DND-41 (cell line): ENCODE results near the gene DIP2B.

Source experiments
- ATAC-seq: fragments of 200-7000 bp; cut with Tn5 transposase; 3 replicates; pipeline ENCODE4 v1.9.1; 2021; ENCODE audit warnings: low read depth; ENCODE audit not compliant: insufficient read depth
- DNase-seq: peaks from one replicate; pipeline ENCODE4 v3.0.0-alpha.2; 2020
- H2AFZ ChIP-seq: 2 replicates; pipeline ENCODE4 v1.6.0; 2012; ENCODE audit warnings: low read depth, low read length
- H3K27ac ChIP-seq: 2 replicates; pipeline ENCODE4 v1.5.1; 2012; ENCODE audit warnings: low read length, inconsistent platforms
- H3K27me3 ChIP-seq: fragments of 200-600 bp; sonication (generic); 2 replicates; pipeline ENCODE4 v1.6.0; 2012; ENCODE audit warnings: low read length, mild to moderate bottlenecking, inconsistent platforms; ENCODE audit not compliant: insufficient read depth, poor library complexity
- H3K36me3 ChIP-seq: 2 replicates; pipeline ENCODE4 v1.5.1; 2012; ENCODE audit warnings: low read length, inconsistent platforms; ENCODE audit not compliant: insufficient read depth
- H3K4me1 ChIP-seq: 2 replicates; pipeline ENCODE4 v1.5.1; 2012; ENCODE audit warnings: mild to moderate bottlenecking, low read length; ENCODE audit not compliant: insufficient read depth
- H3K4me2 ChIP-seq: 2 replicates; pipeline ENCODE4 v1.6.0; 2012; ENCODE audit warnings: mild to moderate bottlenecking, moderate library complexity, low read length, inconsistent platforms; ENCODE audit not compliant: insufficient read depth
- H3K4me3 ChIP-seq, 2 experiments: fragments of 200-600 bp in 1 of 2; shearing (Covaris generic) in 1 of 2; 2 replicates each; pipeline ENCODE4 v1.5.1; 2012 to 2016; ENCODE audit warnings: inconsistent platforms in 2 of 2, low read length in 2 of 2, mild to moderate bottlenecking in 2 of 2, low read depth in 1 of 2, moderate library complexity in 1 of 2
- H3K79me2 ChIP-seq: 2 replicates; pipeline ENCODE4 v1.6.0; 2012; ENCODE audit warnings: low read length, inconsistent platforms; ENCODE audit not compliant: insufficient read depth
- H3K9ac ChIP-seq: 2 replicates; pipeline ENCODE4 v1.6.0; 2012; ENCODE audit warnings: low read depth, mild to moderate bottlenecking, inconsistent platforms, low read length, moderate library complexity
- H3K9me3 ChIP-seq: 2 replicates; pipeline ENCODE4 v1.5.1; 2012; ENCODE audit warnings: low read length, moderate library complexity, mild to moderate bottlenecking, inconsistent platforms; ENCODE audit not compliant: insufficient read depth, severe bottlenecking
- H4K20me1 ChIP-seq: 2 replicates; pipeline ENCODE4 v1.6.0; 2012; ENCODE audit warnings: low read length; ENCODE audit not compliant: insufficient read depth
- CTCF ChIP-seq: IDR thresholded peaks from 2 replicates; pipeline ENCODE4 v1.5.1; 2012; ENCODE audit warnings: borderline replicate concordance, low read length, moderate library complexity, mild to moderate bottlenecking; ENCODE audit not compliant: poor library complexity, severe bottlenecking; ENCODE audit errors: extremely low read depth
- EZH2 ChIP-seq: IDR thresholded peaks from 3 replicates; pipeline ENCODE4 v1.6.1; 2012; ENCODE audit warnings: borderline replicate concordance, low read depth, mild to moderate bottlenecking, moderate library complexity, low read length, inconsistent platforms; ENCODE audit not compliant: severe bottlenecking

Gene DIP2B

GRCh38 chr12:50523772-50524171, 19.0 kb downstream of the DIP2B start:
- DNase-seq: no peak
- no peak overlapping the region for H3K4me2 ChIP-seq
- peaks cover 13% of the 10 kb centered on the region; the same call in 1 of the 2 replicates for H4K20me1 ChIP-seq
- H3K36me3 ChIP-seq: peaks cover 16% of the 10 kb centered on the region
- no peaks in the 10 kb centered on the region for H3K27me3 ChIP-seq
- no peak overlapping the region for H2AFZ ChIP-seq
- no peak for ATAC-seq
- no peak overlapping the region for H3K9ac ChIP-seq
- H3K4me1 ChIP-seq: no peaks in the 10 kb centered on the region; the same call in 1 of the 2 replicates
- H3K79me2 ChIP-seq: peaks cover 87% of the 10 kb centered on the region
- H3K27ac ChIP-seq: no peak overlapping the region
- no peaks in the 10 kb centered on the region for H3K9me3 ChIP-seq
- TF ChIP-seq CTCF (no peak), EZH2 (no peak)
- H3K4me3 ChIP-seq: no peak overlapping the region

- no peaks in the 10 kb centered on the region for H3K27me3 ChIP-seq
- no peak overlapping the region for H2AFZ ChIP-seq
- no peak for TF ChIP-seq CTCF
- no peak for TF ChIP-seq EZH2
- H4K20me1 ChIP-seq: peaks cover 11% of the 10 kb centered on the region; the same call in 1 of the 2 replicates
- no peak overlapping the region for H3K4me2 ChIP-seq
- H3K79me2 ChIP-seq: peaks cover 87% of the 10 kb centered on the region
- H3K27ac ChIP-seq: no peak overlapping the region
- DNase-seq: no peak
- H3K9me3 ChIP-seq: no peaks in the 10 kb centered on the region
- ATAC-seq: no peak
- no peak overlapping the region for H3K9ac ChIP-seq
- H3K4me1 ChIP-seq: no peaks in the 10 kb centered on the region
- peaks cover 16% of the 10 kb centered on the region for H3K36me3 ChIP-seq
- no peak overlapping the region for H3K4me3 ChIP-seq
These were observed 19.8 kb downstream of the DIP2B start for GRCh38 chr12:50524621-50525020.

- Histone ChIP-seq H3K9ac (no peak overlapping the region), H3K4me1 (no peaks in the 10 kb centered on the region), H4K20me1 (peaks cover 12% of the 10 kb centered on the region; the same call in 1 of the 2 replicates), H3K36me3 (peaks cover 16% of the 10 kb centered on the region), H3K4me3 (no peak overlapping the region), H3K79me2 (peaks cover 86% of the 10 kb centered on the region), H3K27me3 (no peaks in the 10 kb centered on the region), H3K4me2 (no peak overlapping the region), H2AFZ (no peak overlapping the region), H3K27ac (no peak overlapping the region), H3K9me3 (no peaks in the 10 kb centered on the region)
- TF ChIP-seq CTCF (no peak), EZH2 (no peak)
- ATAC-seq (no peak), DNase-seq (no peak)
These were observed 20.6 kb downstream of the DIP2B start for GRCh38 chr12:50525422-50525821.

- no peak for TF ChIP-seq EZH2
- no peak for TF ChIP-seq CTCF
- Histone ChIP-seq H3K27me3 (no peaks in the 10 kb centered on the region), H2AFZ (no peak overlapping the region), H3K4me2 (no peak overlapping the region), H4K20me1 (peaks cover 17% of the 10 kb centered on the region), H3K9me3 (no peaks in the 10 kb centered on the region), H3K4me1 (peaks cover 7% of the 10 kb centered on the region), H3K79me2 (peaks cover 80% of the 10 kb centered on the region), H3K36me3 (peaks cover 14% of the 10 kb centered on the region), H3K4me3 (no peak overlapping the region), H3K9ac (no peak overlapping the region), H3K27ac (no peak overlapping the region)
- ATAC-seq (no peak), DNase-seq (no peak)
These were observed 22.6 kb downstream of the DIP2B start for GRCh38 chr12:50527359-50527726.
